Suprapubic skin (tissue), 4 donors: Measurements from ENCODE around the gene SSBP1. TPM values are rescaled to one million over a fixed set of nuclear protein-coding genes. Genes with fewer than 3 reads are reported as not detected.

Source experiments
- DNase-seq, 2 donors: peaks; one replicate each; pipeline ENCODE4 v3.0.0-alpha.2; 2019; ENCODE audit warnings: low spot score in 2 of 2
- H3K27ac ChIP-seq: fragments of 200-600 bp; sonication (generic); one replicate; pipeline ENCODE4 v1.5.1; 2019
- H3K27me3 ChIP-seq: fragments of 200-600 bp; sonication (generic); one replicate; pipeline ENCODE4 v1.5.1; 2019
- H3K36me3 ChIP-seq: fragments of 200-600 bp; sonication (generic); one replicate; pipeline ENCODE4 v1.5.1; 2019
- H3K4me1 ChIP-seq: fragments of 200-600 bp; sonication (generic); one replicate; pipeline ENCODE4 v1.5.1; 2019
- H3K4me3 ChIP-seq: fragments of 200-600 bp; sonication (generic); one replicate; pipeline ENCODE4 v1.5.1; 2019; ENCODE audit warnings: mild to moderate bottlenecking
- H3K9me3 ChIP-seq: fragments of 200-600 bp; sonication (generic); one replicate; pipeline ENCODE4 v1.5.1; 2019
- CTCF ChIP-seq, 2 donors: fragments of 200-600 bp in 1 of 2; fragments of 450-650 bp in 1 of 2; sonication (generic) in 1 of 2; IDR thresholded peaks; one replicate each; pipeline ENCODE4 v1.5.1; 2016 to 2019; ENCODE audit warnings: antibody characterized with exemption in 2 of 2, mild to moderate bottlenecking in 1 of 2, moderate library complexity in 1 of 2
- EP300 ChIP-seq: sonication (generic); formaldehyde crosslinking; IDR thresholded peaks from one replicate; pipeline ENCODE4 v1.6.1; 2017; ENCODE audit warnings: antibody characterized with exemption
- POLR2A ChIP-seq, 2 donors: fragments of 450-650 bp; IDR thresholded peaks; one replicate each; pipeline ENCODE4 v1.6.1; 2017; ENCODE audit warnings: antibody characterized with exemption in 2 of 2, mild to moderate bottlenecking in 2 of 2, moderate library complexity in 2 of 2
- POLR2AphosphoS5 ChIP-seq, 3 donors: sonication (generic); formaldehyde crosslinking; IDR thresholded peaks; one replicate each; pipeline ENCODE4 v1.6.1; 2017; ENCODE audit warnings: antibody characterized with exemption in 3 of 3
- WGBS: methylation state at CpG from one replicate; pipeline ENCODE4 v1.1.5; 2018; 5-methylcytosine and 5-hydroxymethylcytosine counted together
- total RNA-seq, 4 donors: library from RNA; depleted of rRNA; stranded (reverse); fragments of >200 nt; gene quantifications; one replicate each; pipeline ENCODE4 v1.1.0, GENCODE V29; 2016

The SSBP1 gene
- total RNA-seq, 4 donors from 2014 or later: 71.8 to 105 (median 92.8) TPM

- WGBS: 48% methylated on average over 1 of the region's 1 CpG
- Histone ChIP-seq H3K4me1 (peaks cover 11% of the 10 kb centered on the region), H3K36me3 (no peaks in the 10 kb centered on the region), H3K27ac (no peak overlapping the region), H3K27me3 (no peaks in the 10 kb centered on the region), H3K4me3 (no peak overlapping the region), H3K9me3 (no peaks in the 10 kb centered on the region)
- DNase-seq: no peak
- TF ChIP-seq POLR2A (IDR thresholded peaks at IDR 0.05) (no peak), EP300 (no peak), CTCF (IDR thresholded peaks at IDR 0.05) (no peak), POLR2AphosphoS5 (IDR thresholded peaks at IDR 0.05) (no peak)
These were observed 27.9 kb upstream of the SSBP1 start for GRCh38 chr7:141710301-141710700.

GRCh38 chr7:141712603-141713255 lies 25.4 kb upstream of the SSBP1 start:
- Histone ChIP-seq H3K27ac (no peak overlapping the region), H3K4me1 (no peaks in the 10 kb centered on the region), H3K9me3 (no peaks in the 10 kb centered on the region), H3K4me3 (no peak overlapping the region), H3K27me3 (no peaks in the 10 kb centered on the region), H3K36me3 (no peaks in the 10 kb centered on the region)
- 89% methylated on average over 5 of the region's 5 CpGs for WGBS
- TF ChIP-seq POLR2A (IDR thresholded peaks at IDR 0.05) (no peak), CTCF (IDR thresholded peaks at IDR 0.05) (no peak), EP300 (no peak), POLR2AphosphoS5 (IDR thresholded peaks at IDR 0.05) (no peak)
- DNase-seq: no peak

GRCh38 chr7:141713890-141714289 lies 24.3 kb upstream of the SSBP1 start:
- 100% methylated on average over 1 of the region's 1 CpG for WGBS
- H3K27ac ChIP-seq: no peak overlapping the region
- no peak for DNase-seq

GRCh38 chr7:141714571-141714970 lies 23.6 kb upstream of the SSBP1 start:
- Histone ChIP-seq H3K36me3 (no peaks in the 10 kb centered on the region), H3K27me3 (no peaks in the 10 kb centered on the region), H3K4me1 (no peaks in the 10 kb centered on the region), H3K4me3 (no peak overlapping the region), H3K27ac (no peak overlapping the region), H3K9me3 (no peaks in the 10 kb centered on the region)
- DNase-seq: no peak
- WGBS: 74% methylated on average over 2 of the region's 2 CpGs
- no peak for TF ChIP-seq CTCF (IDR thresholded peaks at IDR 0.05)
- TF ChIP-seq POLR2A (IDR thresholded peaks at IDR 0.05): no peak
- no peak for TF ChIP-seq POLR2AphosphoS5 (IDR thresholded peaks at IDR 0.05)
- TF ChIP-seq EP300: no peak

More at GRCh38 chr7:141713890-141714289, 24.3 kb upstream of the SSBP1 start:
- no peaks in the 10 kb centered on the region for H3K36me3 ChIP-seq
- H3K4me1 ChIP-seq: no peaks in the 10 kb centered on the region
- H3K9me3 ChIP-seq: no peaks in the 10 kb centered on the region
- no peak for TF ChIP-seq CTCF (IDR thresholded peaks at IDR 0.05)
- no peak for TF ChIP-seq POLR2A (IDR thresholded peaks at IDR 0.05)
- TF ChIP-seq EP300: no peak
- TF ChIP-seq POLR2AphosphoS5 (IDR thresholded peaks at IDR 0.05): no peak
- no peak overlapping the region for H3K4me3 ChIP-seq
- H3K27me3 ChIP-seq: no peaks in the 10 kb centered on the region

- H3K27ac ChIP-seq: no peak overlapping the region
- no peaks in the 10 kb centered on the region for H3K27me3 ChIP-seq
- no peaks in the 10 kb centered on the region for H3K4me1 ChIP-seq
- DNase-seq: no peak
- no peak overlapping the region for H3K4me3 ChIP-seq
- H3K36me3 ChIP-seq: no peaks in the 10 kb centered on the region
- no peak for TF ChIP-seq POLR2AphosphoS5 (IDR thresholded peaks at IDR 0.05)
- no peak for TF ChIP-seq CTCF (IDR thresholded peaks at IDR 0.05)
- no peak for TF ChIP-seq POLR2A (IDR thresholded peaks at IDR 0.05)
- no peak for TF ChIP-seq EP300
- WGBS: 85% methylated on average over 4 of the region's 4 CpGs
- no peaks in the 10 kb centered on the region for H3K9me3 ChIP-seq
These were observed 23.1 kb upstream of the SSBP1 start for GRCh38 chr7:141715018-141715417.
